GM21360 (cell line): Measurements from ENCODE around the gene DNAJC6.
"Not testable (repeated sequence)": the region's sequence is repeated elsewhere in the genome, so short reads cannot be mapped to it uniquely, and the experiment has no call there.

Source experiments
- ATAC-seq: cut with Tn5 transposase; IDR thresholded peaks from one replicate; pipeline ENCODE4 v1.9.1; 2021; ENCODE audit warnings: mild to moderate bottlenecking, moderate library complexity; ENCODE audit not compliant: unreplicated experiment

Gene DNAJC6

DNA sequence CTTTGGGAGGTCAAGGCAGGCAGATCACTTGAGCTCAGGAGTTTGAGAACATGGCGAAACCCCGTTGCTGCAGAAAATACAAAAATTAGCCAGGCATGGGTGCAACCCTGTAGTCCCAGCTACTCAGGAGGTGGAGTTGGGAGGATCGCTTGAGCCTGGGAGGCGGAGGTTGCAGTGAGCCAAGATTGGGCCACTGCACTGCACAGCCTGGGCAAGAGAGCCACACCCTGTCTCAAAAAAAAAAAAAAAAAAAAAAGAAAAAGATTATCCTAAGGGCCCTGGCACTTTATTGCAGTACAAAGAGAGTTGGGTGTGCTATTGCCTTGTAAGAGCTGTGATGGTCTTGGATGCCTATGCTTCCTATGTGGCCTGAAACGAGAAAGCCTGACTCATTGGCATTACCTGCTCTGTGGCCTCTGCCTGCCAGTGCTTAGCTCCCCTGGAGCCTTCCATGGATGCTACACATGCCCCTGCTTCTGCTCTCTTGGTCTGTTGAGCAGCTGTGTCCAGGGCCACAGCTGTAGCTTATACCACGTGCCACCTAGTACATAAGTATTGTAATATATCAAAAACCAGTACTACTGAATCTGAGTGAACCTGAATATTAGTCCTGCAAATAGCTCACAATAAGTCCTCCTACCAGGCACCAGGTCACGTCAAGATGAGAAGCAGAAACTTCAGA is 45.8 kb downstream of the DNAJC6 start:
- no peak for ATAC-seq

DNA sequence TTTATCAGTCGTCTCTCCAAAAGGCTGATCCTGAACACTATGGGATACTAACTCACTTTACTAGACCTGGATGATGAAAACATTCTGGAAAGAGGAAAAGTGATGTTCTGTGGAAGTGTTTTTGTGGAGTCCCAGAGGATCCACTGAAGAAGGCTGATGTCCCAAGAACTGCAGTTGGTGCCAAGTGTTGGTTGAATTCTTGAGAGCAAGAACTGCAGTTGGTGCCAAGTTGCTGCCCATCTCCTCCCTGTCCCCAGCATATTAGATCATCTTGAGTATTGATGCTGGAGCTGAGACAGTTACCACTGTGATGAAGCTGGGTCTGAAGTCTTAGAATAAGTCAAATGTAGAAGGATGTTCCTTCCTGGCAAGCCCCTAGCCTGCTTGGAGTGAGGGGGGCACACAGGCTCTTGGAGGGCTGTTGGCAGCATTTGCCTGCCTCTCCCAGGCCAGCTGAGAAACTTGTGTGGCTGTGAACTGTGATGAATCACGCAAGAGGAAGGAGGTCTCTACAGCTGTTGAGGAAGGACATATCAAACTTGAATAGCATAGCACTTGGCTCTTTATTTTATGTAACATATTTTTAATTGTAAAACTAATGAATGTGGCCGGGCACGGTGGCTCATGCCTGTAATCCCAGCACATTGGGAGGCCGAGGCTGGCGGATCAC is 48.1 kb downstream of the DNAJC6 start:
- no peak for ATAC-seq

DNA sequence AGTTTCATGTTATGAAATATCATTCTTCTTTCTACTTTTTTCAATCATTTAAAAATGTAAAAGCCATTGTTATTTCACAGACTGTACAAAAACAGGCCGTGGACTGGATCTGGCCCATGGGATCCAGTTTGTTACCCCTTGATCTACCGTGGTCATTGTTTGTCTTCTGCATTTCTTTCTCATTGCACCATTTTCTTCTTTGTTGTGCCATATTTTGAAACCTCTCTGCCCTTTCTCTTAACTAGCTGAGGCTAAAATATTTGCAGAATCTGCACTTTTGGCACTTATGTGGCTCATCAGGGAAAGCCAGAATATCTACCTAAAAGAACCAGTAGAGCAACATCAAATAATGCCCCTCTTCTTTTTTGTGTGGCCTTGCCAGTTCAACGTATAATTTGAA is 50.5 kb downstream of the DNAJC6 start:
- ATAC-seq = no peak

GRCh38 chr1:65360648-65361047 is 51.3 kb downstream of the DNAJC6 start:
- no peak for ATAC-seq

- ATAC-seq = no peak
Observed at GRCh38 chr1:65362545-65362944, 53.2 kb downstream of the DNAJC6 start.

GRCh38 chr1:65363484-65363883 is 54.1 kb downstream of the DNAJC6 start:
- ATAC-seq = no peak

- ATAC-seq = no peak
Observed at GRCh38 chr1:65368403-65368802, 59.1 kb downstream of the DNAJC6 start.

DNA sequence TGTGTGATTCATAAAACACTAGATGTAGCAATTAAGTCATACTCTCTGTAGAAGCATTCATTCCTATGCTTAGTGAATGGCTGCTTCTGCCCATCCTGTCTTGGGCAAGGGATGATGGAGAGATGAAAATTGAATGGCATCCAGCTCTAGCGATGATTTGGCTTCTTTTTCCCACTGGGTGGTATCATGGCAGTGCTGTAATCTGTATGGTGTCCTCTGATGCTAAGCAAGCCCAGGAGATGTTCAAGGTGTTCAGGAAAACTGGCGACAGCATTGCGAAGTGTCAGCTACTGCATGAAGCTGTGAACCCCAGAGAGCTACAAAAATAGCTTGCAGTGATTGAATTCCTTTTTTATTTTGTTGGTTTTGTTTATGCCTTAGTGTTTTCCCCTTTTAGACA is 62.2 kb downstream of the DNAJC6 start:
- ATAC-seq = no peak

- ATAC-seq = no peak
Observed at GRCh38 chr1:65372557-65372956, 63.2 kb downstream of the DNAJC6 start.

- no peak for ATAC-seq
Observed at GRCh38 chr1:65377496-65378246, 68.3 kb downstream of the DNAJC6 start.

- ATAC-seq = no peak
Observed at GRCh38 chr1:65378247-65378946, 69.1 kb downstream of the DNAJC6 start.

GRCh38 chr1:65384426-65384825 is 75.1 kb downstream of the DNAJC6 start:
- not testable (repeated sequence) for ATAC-seq

GRCh38 chr1:65386439-65386838 is 77.1 kb downstream of the DNAJC6 start:
- no peak for ATAC-seq

- no peak for ATAC-seq
Observed at GRCh38 chr1:65387821-65388220, 78.5 kb downstream of the DNAJC6 start.

DNA sequence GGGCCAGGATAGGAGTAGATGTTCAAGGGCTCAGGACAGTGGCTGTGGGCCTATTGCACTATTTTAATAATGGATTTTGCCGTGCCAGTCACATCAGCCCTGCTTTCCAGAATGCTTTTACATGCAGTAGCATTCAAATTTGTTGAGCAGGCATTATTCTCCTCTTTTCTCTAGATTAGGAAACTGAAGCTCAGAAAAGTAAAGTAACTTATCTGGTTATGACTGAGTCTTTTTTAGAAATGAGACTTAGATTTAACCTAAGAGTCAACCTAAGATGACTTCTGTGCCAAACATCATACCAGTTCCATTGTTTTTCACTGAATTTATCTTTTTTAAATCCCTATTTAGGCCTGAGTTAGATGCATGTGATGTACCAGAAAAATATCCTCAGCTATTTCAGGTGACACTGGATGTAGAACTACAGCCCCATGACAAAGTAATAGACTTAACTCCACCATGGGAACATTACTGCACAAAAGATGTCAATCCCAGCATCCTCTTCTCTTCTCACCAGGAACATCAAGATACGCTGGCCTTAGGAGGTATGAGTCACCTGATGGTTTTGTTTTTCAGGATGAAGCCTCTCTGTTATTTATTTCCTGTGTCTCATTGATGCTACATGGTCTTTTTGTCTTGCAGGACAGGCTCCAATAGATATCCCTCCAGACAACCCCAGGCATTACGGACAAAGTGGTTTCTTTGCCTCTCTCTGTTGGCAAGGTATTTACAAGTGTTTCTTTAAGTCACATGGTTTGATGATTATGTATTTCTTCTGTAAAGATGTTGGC is 79.8 kb downstream of the DNAJC6 start:
- no peak for ATAC-seq

DNA sequence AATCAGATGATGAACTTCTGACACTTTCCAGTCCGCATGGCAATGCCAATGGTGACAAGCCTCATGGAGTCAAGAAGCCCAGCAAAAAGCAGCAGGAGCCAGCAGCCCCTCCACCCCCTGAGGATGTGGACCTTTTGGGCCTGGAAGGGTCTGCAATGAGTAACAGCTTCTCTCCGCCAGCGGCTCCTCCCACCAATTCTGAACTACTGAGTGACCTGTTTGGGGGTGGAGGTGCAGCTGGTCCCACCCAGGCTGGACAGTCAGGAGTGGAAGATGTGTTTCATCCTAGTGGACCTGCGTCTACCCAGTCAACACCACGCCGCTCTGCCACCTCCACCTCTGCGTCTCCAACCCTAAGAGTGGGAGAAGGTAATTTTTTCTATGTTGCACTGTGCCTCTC is 83.2 kb downstream of the DNAJC6 start:
- ATAC-seq = no peak

DNA sequence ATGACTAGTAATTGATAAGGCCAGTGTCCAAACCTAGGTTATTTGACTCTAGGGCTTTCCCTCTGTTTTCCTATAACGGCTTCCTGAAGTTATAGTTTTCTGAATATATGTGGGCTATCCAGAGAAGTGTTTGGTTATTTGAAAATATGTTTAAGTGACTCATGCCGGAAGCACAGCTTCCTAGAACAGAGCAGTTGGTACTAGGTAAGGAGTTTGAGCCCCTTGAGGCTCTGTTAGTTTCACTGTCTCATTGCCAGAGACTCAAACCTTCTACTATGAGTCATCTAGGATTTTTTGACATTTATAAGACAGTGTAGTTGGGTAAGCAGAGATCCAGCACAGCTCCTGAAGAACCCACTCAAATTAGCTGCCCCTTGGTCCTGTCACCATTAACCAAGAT is 84.0 kb downstream of the DNAJC6 start:
- ATAC-seq = peak; percentile 99

GRCh38 chr1:65393928-65394327 is 84.6 kb downstream of the DNAJC6 start:
- ATAC-seq = no peak

DNA sequence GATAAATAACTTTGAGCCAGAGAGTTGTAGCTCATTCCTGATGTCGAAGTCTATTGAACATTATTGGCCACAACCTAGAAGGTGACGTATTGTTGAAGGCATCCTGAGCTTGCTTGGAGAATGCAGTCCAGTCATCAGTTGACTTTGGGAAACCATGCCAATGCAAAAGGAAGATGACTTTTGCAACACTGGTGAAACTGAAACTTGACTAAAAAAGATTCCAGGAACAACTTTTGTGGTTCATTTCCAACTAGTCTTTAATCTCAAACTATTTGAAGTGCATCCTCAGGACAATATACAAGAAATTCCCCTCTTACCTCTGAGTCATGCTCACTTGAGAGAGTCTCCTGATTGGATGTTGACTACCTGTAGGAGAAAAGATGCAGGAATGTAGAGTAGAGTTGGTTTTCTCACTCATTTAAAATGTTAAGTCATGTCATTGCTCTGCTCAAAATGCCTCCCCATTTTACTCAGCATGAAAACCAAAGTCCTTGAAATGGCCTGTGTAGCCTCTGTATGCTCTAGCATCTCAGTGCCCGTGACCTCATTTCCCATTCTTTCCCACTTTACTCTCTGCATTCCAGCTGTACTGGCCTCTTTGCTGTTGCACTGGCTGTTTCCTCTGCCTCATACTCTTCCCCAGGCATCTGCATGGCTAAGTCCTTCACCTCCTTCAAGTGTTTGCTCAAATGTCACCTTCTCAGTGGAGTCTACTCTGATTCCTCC is 86.7 kb downstream of the DNAJC6 start:
- no peak for ATAC-seq

DNA sequence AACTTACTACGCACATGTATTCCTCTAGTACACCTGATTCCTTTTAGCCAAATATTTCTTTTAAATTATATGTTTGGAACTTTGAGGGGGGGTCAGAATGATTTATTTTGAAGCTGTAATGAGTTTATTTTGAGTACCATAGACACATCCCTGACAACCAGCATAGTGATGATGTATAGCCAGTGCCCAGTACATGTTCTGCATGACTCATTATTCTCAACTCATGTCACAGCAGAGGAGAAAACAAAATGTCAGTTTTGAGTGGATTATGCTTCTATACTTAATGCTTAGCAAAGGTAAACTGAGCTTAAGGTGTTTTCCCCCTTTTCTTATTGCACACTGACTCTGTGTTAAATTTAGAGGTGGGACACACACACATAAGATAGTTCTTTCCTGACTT is 88.7 kb downstream of the DNAJC6 start:
- no peak for ATAC-seq
